Measurements from ENCODE around the gene TMC7. TPM values are rescaled to one million over a fixed set of nuclear protein-coding genes. Genes with fewer than 3 reads are reported as not detected.

Gene TMC7
- total RNA-seq, 1 donor from 2014 or later, result 6.7 TPM

- peak; percentile 75 for DNase-seq (ENCODE audit: low read depth)
- Histone ChIP-seq H3K27ac (ENCODE audit: low read depth, low read length) (peak overlapping the region; percentile 1), H3K9ac (ENCODE audit: low read length) (no peak overlapping the region), H3K27me3 (ENCODE audit: insufficient read depth, low read length) (no peaks in the 10 kb centered on the region), H3K4me2 (ENCODE audit: low read length) (no peak overlapping the region), H4K20me1 (ENCODE audit: insufficient read depth, low read length) (no peaks in the 10 kb centered on the region), H3K79me2 (ENCODE audit: insufficient read depth, low read length) (no peaks in the 10 kb centered on the region), H3K36me3 (ENCODE audit: insufficient read depth, low read length) (no peaks in the 10 kb centered on the region), H3K9me3 (ENCODE audit: insufficient read depth, low read depth, low read length) (no peaks in the 10 kb centered on the region), H3K4me3 (ENCODE audit: insufficient read depth, low read depth, low read length) (no peak overlapping the region), H3K4me1 (ENCODE audit: insufficient read depth, low read length) (peaks cover 21% of the 10 kb centered on the region), H2AFZ (ENCODE audit: low read depth, low read length) (peak overlapping the region; percentile 14)
- H3K27me3 Mint-ChIP-seq (ENCODE audit: low read depth, unreplicated experiment), result no peaks in the 10 kb centered on the region
- TF ChIP-seq CTCF (IDR thresholded peaks at IDR 0.05; ENCODE audit: insufficient read depth, low read depth, low read length), result no peak
- TF ChIP-seq EZH2 (IDR thresholded peaks at IDR 0.05; ENCODE audit: insufficient read depth, low read length), result no peak
- H3K27ac Mint-ChIP-seq (ENCODE audit: unreplicated experiment), result peak overlapping the region; percentile 18
- H3K4me1 Mint-ChIP-seq (ENCODE audit: low read depth, unreplicated experiment), result peaks cover 6% of the 10 kb centered on the region
- FAIRE-seq, result no peak
- no peak overlapping the region for H3K4me3 Mint-ChIP-seq (ENCODE audit: unreplicated experiment)
- H3K9me3 Mint-ChIP-seq (ENCODE audit: unreplicated experiment), result peaks cover 2% of the 10 kb centered on the region
- peaks cover 3% of the 10 kb centered on the region for H3K36me3 Mint-ChIP-seq (ENCODE audit: low read depth, unreplicated experiment)
These were observed 18.1 kb downstream of the TMC7 start for GRCh38 chr16:19001788-19002187.

GRCh38 chr16:19003935-19004334 is 20.2 kb downstream of the TMC7 start:
- Histone ChIP-seq H3K27me3 (ENCODE audit: insufficient read depth, low read length) (no peaks in the 10 kb centered on the region), H3K9ac (ENCODE audit: low read length) (no peak overlapping the region), H4K20me1 (ENCODE audit: insufficient read depth, low read length) (no peaks in the 10 kb centered on the region), H3K9me3 (ENCODE audit: insufficient read depth, low read depth, low read length) (no peaks in the 10 kb centered on the region), H3K4me1 (ENCODE audit: insufficient read depth, low read length) (peaks cover 26% of the 10 kb centered on the region), H2AFZ (ENCODE audit: low read depth, low read length) (no peak overlapping the region), H3K4me2 (ENCODE audit: low read length) (no peak overlapping the region), H3K4me3 (ENCODE audit: insufficient read depth, low read depth, low read length) (no peak overlapping the region), H3K36me3 (ENCODE audit: insufficient read depth, low read length) (no peaks in the 10 kb centered on the region), H3K79me2 (ENCODE audit: insufficient read depth, low read length) (no peaks in the 10 kb centered on the region), H3K27ac (ENCODE audit: low read depth, low read length) (no peak overlapping the region)
- Mint-ChIP-seq H3K36me3 (ENCODE audit: low read depth, unreplicated experiment) (peaks cover 4% of the 10 kb centered on the region), H3K27me3 (ENCODE audit: low read depth, unreplicated experiment) (no peaks in the 10 kb centered on the region), H3K27ac (ENCODE audit: unreplicated experiment) (no peak overlapping the region), H3K4me3 (ENCODE audit: unreplicated experiment) (no peak overlapping the region), H3K9me3 (ENCODE audit: unreplicated experiment) (peaks cover 2% of the 10 kb centered on the region), H3K4me1 (ENCODE audit: low read depth, unreplicated experiment) (peaks cover 18% of the 10 kb centered on the region)
- no peak for FAIRE-seq
- DNase-seq (ENCODE audit: low read depth), result no peak
- no peak for TF ChIP-seq EZH2 (IDR thresholded peaks at IDR 0.05; ENCODE audit: insufficient read depth, low read length)
- no peak for TF ChIP-seq CTCF (IDR thresholded peaks at IDR 0.05; ENCODE audit: insufficient read depth, low read depth, low read length)

GRCh38 chr16:19005561-19006445 is 22.1 kb downstream of the TMC7 start:
- H3K27me3 ChIP-seq (ENCODE audit: insufficient read depth, low read length), result no peaks in the 10 kb centered on the region
- peaks cover 21% of the 10 kb centered on the region for H3K4me1 Mint-ChIP-seq (ENCODE audit: low read depth, unreplicated experiment)
- H3K79me2 ChIP-seq (ENCODE audit: insufficient read depth, low read length), result no peaks in the 10 kb centered on the region
- peaks cover 2% of the 10 kb centered on the region for H3K9me3 Mint-ChIP-seq (ENCODE audit: unreplicated experiment)
- peak overlapping the region; percentile 38 for H2AFZ ChIP-seq (ENCODE audit: low read depth, low read length)
- FAIRE-seq (no peak), DNase-seq (ENCODE audit: low read depth) (peak; percentile 18)
- H3K9me3 ChIP-seq (ENCODE audit: insufficient read depth, low read depth, low read length), result no peaks in the 10 kb centered on the region
- H3K27me3 Mint-ChIP-seq (ENCODE audit: low read depth, unreplicated experiment), result no peaks in the 10 kb centered on the region
- H3K4me3 ChIP-seq (ENCODE audit: insufficient read depth, low read depth, low read length), result no peak overlapping the region
- H3K4me1 ChIP-seq (ENCODE audit: insufficient read depth, low read length), result peaks cover 24% of the 10 kb centered on the region
- TF ChIP-seq EZH2 (IDR thresholded peaks at IDR 0.05; ENCODE audit: insufficient read depth, low read length) (no peak), CTCF (IDR thresholded peaks at IDR 0.05; ENCODE audit: insufficient read depth, low read depth, low read length) (no peak)
- peak overlapping the region; percentile 58 for H3K4me2 ChIP-seq (ENCODE audit: low read length)
- H3K27ac ChIP-seq (ENCODE audit: low read depth, low read length), result no peak overlapping the region
- H4K20me1 ChIP-seq (ENCODE audit: insufficient read depth, low read length), result no peaks in the 10 kb centered on the region
- H3K9ac ChIP-seq (ENCODE audit: low read length), result no peak overlapping the region
- H3K36me3 ChIP-seq (ENCODE audit: insufficient read depth, low read length), result no peaks in the 10 kb centered on the region
- no peak overlapping the region for H3K27ac Mint-ChIP-seq (ENCODE audit: unreplicated experiment)
- peaks cover 13% of the 10 kb centered on the region for H3K36me3 Mint-ChIP-seq (ENCODE audit: low read depth, unreplicated experiment)
- H3K4me3 Mint-ChIP-seq (ENCODE audit: unreplicated experiment), result no peak overlapping the region
